Measurements from ENCODE around the gene SNX13.
A peak's percentile ranks its signal among the peaks of the same experiment; 100 is the strongest.

Gene SNX13

GRCh38 chr7:17946591-17946990, 6.3 kb upstream of the SNX13 start:
- no peak for DNase-seq

- no peak for DNase-seq
Measured at GRCh38 chr7:17944720-17945119, 4.4 kb upstream of the SNX13 start.

GRCh38 chr7:17943006-17943405, 2.7 kb upstream of the SNX13 start:
- DNase-seq, result no peak

- DNase-seq, result no peak
Measured at GRCh38 chr7:17942231-17942630, 1.9 kb upstream of the SNX13 start.

- peak; percentile 14 for DNase-seq
Measured at GRCh38 chr7:17940951-17941431, 697 bp upstream of the SNX13 start.

GRCh38 chr7:17939606-17940301, 540 bp downstream of the SNX13 start:
- DNase-seq, result peak; percentile 34

GRCh38 chr7:17939211-17939605, 1.1 kb downstream of the SNX13 start:
- no peak for DNase-seq

GRCh38 chr7:17937506-17938120, 2.7 kb downstream of the SNX13 start:
- DNase-seq, result no peak

- no peak for DNase-seq
Measured at GRCh38 chr7:17936321-17936720, 4.0 kb downstream of the SNX13 start.

GRCh38 chr7:17934612-17935240, 5.6 kb downstream of the SNX13 start:
- DNase-seq, result no peak

- DNase-seq, result no peak
Measured at GRCh38 chr7:17934094-17934493, 6.2 kb downstream of the SNX13 start.

- no peak for DNase-seq
Measured at GRCh38 chr7:17932770-17933169, 7.5 kb downstream of the SNX13 start.

GRCh38 chr7:17931069-17931468, 9.2 kb downstream of the SNX13 start:
- DNase-seq, result no peak

- no peak for DNase-seq
Measured at GRCh38 chr7:17930546-17930945, 9.7 kb downstream of the SNX13 start.

- DNase-seq, result no peak
Measured at GRCh38 chr7:17929647-17930395, 10.5 kb downstream of the SNX13 start.

- no peak for DNase-seq
Measured at GRCh38 chr7:17928055-17928454, 12.2 kb downstream of the SNX13 start.

- no peak for DNase-seq
Measured at GRCh38 chr7:17921857-17922416, 18.4 kb downstream of the SNX13 start.

GRCh38 chr7:17917842-17918241, 22.5 kb downstream of the SNX13 start:
- DNase-seq, result no peak

- no peak for DNase-seq
Measured at GRCh38 chr7:17916786-17917185, 23.5 kb downstream of the SNX13 start.

- no peak for DNase-seq
Measured at GRCh38 chr7:17915796-17916195, 24.5 kb downstream of the SNX13 start.

GRCh38 chr7:17915168-17915567, 25.1 kb downstream of the SNX13 start:
- no peak for DNase-seq

- DNase-seq, result no peak
Measured at GRCh38 chr7:17913250-17913649, 27.0 kb downstream of the SNX13 start.

Data from kidney glomerular epithelial cell (primary cell).